ENCODE results near the gene SGF29.
"Not testable (repeated sequence)": the region's sequence is repeated elsewhere in the genome, so short reads cannot be mapped to it uniquely, and the experiment has no call there.

The SGF29 gene

DNA sequence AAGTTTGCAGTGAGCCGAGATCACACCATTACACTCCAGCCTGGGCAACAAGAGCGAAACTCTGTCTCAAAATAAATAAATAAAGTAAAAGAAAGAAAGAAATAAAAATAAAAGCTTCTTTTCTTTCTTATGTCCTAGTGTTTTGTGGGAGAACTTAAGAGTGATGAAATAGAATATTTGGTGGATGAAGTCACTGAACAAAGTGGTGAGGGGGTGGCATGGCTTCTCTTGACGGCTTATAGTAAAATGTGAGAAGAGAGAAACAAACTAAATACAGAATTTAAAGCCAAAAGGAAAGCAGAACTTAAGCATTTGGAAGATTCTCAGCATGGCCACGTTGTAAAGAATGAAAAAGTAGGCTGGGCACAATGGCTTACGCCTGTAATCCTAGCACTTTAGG lies 15.3 kb downstream of the SGF29 start:
- DNase-seq: no peak

DNA sequence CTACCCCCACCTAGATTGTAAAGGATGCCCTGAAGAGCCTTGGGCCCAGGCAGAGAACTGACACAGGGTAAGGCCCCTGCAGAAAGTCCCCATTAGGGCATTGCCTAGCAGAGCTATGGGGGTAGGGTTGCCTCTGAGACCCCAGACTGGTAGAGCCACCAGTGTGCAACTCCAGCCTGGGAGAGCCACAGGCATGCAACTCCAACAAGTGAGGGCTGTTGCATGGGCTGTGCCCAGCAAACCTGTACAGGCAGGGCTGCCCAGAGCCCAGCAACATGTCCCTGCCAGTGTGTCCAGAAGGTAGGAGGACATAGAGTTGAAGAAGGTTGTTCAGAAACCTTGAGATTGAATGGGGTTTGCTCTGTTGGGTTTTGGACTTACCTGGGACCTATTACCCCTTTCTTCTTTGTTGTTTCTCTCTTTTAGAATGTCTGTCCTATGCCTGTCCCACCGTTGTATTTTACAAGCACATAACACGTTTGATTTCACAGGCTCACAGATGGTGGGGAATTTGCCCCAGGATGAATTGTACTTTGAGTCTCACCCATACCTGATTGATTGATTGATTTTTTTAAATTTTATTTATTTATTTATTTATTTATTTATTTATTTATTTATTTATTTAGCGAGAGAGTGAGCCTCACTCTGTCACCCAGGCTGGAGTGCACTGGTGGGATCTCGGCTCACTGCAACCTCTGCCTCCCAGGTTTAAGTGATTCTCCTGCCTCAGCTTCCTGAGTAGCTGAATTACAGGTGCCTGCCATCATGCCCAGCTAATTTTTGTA lies 16.4 kb downstream of the SGF29 start:
- no peak for DNase-seq

DNA sequence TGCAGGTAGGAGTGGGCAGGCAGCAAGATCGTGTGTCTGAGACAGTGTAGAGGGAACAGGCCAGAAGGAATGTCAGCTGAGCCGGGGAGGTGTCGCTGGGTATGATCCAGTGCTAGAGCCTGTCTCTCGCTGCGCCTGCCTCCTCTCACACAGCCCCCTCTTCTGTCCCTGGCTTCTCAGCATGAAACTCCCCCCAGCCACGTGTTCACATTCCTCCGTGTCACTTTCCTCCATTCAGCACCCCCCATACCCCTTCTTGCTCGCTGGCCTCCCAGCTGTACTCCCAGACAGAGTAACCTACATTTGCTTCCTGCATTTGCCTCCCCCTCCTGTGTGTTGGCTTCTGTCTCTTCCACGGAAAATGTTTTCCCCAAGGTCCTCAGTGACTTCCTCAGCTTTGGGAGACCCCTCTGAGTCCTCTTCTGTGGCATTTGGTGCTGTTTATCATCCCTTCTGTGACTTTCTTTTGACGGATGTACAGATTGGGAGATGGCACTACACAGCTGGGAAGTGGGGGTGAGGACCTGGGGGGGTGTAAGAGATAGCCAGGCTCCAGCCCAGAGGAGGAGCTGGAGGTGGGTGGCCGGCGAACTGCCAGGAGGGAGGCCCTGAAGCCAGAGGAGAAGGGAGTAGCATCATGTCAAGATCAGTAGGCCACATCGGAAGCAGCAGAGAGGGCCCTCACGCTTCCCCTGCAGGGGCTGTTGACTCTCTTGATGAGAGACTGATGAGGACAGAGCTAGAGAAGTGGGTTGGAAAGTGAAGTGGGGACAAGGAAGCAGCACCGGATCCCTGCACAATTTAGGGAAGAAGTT lies 19.2 kb downstream of the SGF29 start:
- no peak for DNase-seq

DNA sequence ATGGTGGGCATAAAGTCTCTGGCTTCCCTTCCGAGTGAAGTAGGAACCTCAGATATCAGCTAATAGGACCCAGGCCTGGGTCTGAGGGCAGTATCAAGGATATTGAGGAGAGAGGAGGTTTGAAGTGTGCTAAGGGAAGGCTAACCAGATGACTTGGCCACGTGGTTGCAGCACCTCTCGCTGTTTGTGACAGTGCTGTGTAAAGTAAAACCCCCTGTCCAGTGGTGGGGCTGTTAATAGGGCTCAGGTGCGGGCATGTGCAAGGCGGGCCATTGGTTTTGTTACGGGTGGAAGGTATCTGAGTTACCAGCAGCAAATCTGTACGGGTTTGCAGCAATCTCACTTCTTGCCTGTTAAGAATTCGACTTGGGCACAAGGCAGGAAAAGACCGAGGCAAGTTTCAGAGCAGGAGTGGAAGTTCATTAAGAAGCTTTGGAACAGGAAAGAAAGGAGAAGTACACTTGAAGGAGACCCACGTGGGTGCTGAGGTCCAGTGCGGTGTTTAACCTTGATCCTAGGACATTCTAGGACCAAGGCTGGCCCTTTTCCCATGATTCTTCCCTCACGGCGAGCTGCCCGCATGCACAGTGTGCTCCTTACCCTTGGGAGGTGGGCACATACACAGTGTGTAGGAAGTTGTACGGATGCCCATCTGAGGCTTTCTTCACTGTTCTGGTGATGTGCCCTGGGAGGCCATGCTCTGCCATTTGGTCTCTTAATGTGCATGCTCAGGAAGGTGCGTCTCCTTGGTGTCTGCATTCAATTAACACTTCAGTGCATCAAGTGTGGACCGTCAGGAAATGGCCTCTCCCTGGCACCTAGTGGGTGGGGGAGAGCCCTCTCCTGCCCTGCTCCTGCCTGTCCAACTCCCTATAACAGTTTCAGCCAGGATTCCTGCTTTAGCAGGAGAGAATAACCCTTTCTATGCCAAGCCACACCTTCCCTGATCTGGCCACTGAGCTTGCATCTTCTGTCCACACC lies 20.3 kb downstream of the SGF29 start:
- no peak for DNase-seq

DNA sequence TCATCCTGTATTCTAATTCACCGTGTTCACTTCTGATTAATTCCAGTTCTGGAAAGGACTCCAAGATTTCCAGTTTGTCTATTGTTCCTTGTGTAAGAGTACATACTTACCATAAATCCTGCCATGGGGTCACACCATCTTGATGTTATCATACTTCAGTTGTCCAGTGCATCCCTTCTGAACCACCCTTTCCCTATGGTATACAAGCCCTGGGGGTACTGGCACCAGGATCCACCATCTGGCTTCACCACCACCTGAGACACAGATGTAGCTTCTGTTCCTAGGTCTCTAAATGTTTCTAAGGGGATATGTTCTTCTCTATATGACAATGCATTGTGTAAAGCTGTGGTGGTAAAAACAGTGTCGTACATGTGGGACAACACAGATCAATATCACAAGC lies 21.2 kb downstream of the SGF29 start:
- no peak for DNase-seq

DNA sequence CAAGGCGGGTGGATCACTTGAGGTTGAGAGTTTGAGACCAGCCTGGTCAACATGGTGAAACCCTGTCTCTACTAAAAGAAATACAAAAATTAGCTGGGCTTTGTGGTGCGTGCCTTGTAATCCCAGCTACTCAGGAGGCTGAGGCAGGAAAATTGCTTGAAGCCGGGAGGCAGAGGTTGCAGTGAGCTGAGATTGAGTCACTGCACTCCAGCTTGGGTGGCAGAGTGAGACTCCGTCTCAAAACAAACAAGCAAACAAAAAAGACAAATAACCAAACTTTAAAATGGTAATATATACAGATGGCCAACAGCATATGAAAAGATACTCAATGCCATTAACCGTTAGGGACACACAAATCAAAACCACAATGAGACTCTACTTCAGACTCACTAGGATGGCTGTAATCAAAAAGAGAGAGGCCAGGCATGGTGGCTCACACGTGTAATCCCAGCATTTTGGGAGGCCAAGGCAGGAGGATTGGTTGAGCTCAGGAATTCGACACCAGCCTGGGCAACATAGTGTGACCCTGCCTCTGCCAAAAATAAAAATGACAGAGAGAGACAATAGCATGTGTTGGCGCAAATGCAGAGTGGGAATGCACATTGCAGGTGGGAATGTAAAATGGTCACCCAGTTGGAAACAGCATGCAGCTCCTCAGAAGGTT lies 21.9 kb downstream of the SGF29 start:
- DNase-seq: no peak

DNA sequence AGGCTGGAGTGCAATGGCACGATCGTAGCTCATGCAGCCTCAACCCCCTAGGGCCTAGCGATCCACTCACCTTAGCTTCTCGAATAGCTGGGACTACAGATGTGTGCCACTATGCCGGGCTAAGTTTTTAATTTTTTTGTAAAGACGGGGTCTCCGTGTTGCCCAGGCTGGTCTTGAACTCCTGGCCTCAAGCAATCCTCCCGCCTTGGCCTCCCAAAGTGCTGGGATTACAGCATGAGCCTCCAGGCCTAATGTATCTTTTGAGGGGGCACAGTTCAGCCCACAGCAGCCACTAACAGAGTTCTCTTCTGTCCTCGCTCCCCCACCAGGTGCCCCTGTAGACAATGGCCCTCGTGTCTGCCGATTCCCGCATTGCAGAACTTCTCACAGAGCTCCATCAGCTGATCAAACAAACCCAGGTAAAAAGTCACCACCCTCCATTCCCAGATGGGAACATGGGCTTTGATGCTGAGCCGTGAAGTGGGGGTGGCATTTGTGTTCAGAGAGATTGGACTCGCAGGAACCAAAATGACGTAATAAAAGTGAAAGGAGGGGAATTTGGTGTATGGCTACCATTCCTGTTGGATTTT lies 27.1 kb downstream of the SGF29 start:
- DNase-seq: no peak

DNA sequence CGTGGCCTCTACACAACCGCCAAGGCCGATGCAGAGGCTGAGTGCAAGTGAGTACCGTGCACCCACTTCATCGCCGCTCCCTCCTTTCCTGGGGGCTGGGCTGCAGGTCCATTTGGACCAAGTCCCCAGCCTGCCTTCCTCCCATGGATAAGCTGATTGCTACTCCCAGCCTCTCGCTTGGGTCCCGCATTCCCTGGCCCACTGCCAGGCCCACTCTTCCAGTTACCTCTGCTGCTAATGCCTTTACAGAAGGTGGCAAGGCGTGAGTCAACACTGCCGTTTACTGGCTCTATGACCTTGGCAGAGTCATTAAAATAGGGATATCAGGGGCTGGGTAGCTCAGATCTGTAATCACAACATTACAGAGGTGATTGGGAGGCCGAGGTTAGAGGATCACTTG lies 32.0 kb downstream of the SGF29 start:
- DNase-seq: no peak

DNA sequence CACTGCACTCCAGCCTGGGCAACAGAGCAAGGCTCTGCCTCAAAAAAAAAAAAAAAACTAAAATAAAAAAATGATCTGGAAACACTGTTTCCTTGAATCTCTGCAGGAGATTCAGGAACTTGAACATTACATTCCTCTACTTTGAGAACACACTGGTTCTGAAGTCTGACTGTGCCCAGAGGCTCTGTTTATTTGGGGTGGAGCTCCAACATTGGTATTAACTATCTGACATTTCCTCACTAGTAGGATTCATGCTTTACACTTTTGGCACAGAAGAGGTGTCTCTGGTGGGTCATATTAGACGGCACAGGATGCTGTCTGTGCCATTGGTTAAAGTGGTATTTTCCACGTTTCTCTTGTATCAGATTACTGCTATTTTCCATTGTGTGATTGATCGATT lies 32.7 kb downstream of the SGF29 start:
- DNase-seq: no peak

DNA sequence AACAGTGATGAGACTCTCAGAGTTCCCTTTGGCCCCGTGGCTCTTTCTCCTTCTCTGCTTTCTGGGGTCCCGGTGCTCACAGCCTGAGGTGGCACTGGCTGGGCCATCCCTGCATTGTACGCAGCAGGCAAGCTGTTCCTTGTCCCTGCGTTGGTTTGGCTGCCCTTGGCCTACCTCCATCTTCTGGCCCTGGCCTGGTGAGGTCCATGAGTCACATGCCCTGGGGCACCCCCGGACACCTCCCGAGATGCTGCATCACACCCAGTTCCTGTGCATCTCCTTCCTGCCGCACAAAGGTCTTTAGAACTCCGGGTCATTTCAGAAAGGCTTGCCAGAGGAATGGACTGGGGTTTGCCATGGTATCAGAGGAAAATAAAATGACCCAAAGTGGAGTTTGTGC lies 33.7 kb downstream of the SGF29 start:
- no peak for DNase-seq

DNA sequence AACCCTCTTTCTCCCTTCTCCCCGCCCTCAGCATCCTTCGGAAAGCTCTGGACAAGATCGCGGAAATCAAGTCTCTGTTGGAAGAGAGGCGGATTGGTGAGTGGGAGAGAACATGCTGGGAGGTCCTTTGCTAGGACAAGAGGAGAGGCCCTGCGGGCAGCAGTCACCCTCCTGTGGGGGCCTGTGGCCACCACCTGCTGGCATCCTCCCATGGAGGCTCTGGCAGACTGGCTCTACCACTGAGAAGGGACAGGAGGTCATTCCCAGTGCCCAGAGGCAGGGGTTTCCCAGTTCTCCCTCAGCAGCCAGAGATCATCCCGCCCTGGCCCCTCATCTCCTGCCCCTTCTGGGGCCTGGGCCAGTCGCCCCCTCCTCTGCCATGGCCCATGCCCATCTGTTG lies 35.3 kb downstream of the SGF29 start:
- no peak for DNase-seq

DNA sequence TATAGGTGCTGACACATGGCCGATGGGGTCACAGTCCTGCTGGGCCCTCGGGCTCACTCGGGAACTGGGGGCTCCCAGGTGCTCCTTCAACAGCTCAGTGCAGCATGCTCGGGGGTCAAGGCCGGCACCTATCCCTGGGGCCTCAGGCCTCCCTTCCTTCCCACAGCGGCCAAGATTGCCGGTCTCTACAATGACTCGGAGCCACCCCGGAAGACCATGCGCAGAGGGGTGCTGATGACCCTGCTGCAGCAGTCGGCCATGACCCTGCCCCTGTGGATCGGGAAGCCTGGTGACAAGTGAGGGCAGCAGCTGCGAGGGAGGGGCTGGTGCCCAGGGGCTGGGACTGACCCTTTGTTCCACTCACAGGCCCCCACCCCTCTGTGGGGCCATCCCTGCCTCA lies 36.2 kb downstream of the SGF29 start:
- no peak for DNase-seq

DNA sequence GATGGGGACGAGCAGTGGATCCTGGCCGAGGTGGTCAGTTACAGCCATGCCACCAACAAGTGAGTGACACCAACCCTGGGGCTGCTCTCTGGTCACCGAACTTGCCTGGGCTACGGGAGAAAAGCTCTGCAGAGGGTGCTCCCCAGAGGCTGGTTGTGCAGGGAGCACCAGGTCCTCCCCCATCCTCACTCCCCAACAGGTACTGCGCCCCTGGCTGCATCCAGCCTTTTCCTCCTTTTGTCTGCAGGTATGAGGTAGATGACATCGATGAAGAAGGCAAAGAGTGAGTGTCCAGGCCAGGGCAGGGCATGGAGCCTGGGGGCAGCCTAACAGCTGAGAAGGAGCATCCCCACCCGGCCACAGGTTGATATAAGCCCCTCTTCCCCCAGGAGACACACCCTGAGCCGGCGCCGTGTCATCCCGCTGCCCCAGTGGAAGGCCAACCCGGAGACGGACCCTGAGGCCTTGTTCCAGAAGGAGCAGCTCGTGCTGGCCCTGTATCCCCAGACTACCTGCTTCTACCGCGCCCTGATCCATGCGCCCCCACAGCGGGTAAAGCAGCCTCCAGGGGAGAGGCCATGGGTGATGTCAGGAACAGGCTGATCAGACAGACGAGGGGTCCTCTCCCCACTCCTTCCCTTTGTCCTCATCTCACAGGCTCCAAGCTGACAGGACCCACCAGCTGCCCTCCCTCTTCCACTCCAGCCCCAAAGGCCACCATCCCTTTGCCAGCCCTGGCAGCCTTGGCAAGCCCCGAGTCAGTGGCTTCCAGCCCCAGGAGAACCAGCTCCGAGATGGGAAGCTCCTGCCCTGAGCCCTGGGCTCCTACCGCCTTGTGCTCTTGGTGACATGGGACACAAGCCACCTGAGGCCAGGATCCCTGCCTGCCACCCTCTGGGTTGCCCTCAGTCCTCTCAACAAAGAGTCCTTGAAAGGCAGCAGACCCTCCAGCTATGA lies 36.9 kb downstream of the SGF29 start:
- DNase-seq: no peak

DNA sequence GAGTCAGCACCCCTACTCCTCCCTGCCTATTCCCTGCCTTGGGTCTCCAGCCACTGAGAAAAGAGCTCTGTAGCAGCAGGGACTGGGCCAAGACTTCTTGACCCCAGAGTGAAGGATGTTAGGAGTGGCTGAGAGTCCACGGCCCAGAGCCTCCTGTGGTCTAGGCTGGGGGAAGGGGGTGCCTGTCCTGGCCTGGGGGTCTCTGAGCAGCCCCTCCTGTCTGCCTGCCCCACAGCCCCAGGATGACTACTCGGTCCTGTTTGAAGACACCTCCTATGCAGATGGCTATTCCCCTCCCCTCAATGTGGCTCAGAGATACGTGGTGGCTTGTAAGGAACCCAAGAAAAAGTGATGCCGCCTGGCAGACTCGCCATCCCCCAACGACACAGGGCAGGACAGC lies 37.6 kb downstream of the SGF29 start:
- no peak for DNase-seq

DNA sequence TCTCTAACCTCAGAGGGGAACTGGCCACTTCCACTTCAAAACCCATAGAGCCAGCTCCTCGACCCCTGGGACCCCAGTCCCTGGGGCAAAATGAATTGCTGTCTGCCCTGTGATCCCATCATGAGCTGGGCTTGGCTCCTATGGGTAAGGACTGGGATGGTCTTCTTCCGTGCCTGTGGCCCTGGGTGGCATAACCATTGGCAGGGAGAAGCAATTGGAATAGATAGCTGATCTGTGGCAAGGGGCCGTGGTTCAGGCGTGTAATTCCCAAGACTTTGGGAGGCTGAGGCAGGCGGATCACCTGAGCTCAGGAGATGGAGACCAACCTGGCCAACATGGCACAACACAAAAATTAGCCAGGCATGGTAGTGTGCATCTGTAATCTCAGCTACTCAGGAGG lies 38.8 kb downstream of the SGF29 start:
- no peak for DNase-seq

DNA sequence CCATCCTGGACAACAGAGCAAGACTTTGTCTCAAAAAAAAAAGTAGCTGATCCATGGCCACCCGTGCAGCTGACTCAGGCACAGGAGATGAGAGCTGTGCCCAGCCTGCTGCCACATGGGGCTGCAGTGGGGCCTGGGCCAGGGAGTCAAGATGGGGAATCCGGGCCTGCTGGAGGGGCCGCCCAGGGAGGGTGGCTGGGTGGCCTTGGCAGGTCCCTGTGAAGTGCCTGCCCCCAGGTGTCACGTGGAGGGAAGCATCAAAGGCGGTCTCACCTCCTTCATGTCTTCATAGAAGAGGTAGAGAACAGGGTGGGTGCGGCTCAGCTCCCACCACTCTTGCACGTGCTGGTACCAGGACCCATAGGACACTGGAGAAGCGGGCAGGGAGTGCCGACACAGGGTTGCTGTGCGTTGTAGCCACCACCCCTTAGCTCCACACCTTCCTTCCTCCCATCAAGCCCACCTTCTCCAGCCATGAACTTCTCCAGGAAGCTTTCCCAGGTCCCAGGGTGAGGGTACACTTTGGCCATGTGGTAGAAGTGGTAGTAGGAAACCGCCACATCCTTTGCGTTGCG lies 39.3 kb downstream of the SGF29 start:
- DNase-seq: no peak

DNA sequence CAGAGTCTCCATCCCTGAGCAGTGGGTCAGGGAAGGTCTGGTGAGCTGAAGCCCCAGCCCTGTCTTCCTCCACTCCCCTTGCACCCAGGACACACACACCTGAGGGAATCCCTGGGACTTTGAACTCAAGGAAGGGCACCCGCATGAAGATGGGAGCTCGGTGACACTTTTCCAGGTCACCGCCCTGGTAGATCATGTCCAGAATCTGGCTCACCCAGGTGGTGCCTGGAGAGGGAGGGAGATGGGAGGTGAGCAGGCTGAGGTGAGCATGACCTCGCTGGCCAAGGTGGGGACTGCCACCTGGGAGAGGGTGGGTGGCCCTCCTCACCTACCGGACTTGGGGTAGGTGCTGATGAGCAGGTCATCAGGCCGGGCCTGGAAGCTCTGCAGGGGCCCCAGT lies 41.7 kb downstream of the SGF29 start:
- not testable (repeated sequence) for DNase-seq

DNA sequence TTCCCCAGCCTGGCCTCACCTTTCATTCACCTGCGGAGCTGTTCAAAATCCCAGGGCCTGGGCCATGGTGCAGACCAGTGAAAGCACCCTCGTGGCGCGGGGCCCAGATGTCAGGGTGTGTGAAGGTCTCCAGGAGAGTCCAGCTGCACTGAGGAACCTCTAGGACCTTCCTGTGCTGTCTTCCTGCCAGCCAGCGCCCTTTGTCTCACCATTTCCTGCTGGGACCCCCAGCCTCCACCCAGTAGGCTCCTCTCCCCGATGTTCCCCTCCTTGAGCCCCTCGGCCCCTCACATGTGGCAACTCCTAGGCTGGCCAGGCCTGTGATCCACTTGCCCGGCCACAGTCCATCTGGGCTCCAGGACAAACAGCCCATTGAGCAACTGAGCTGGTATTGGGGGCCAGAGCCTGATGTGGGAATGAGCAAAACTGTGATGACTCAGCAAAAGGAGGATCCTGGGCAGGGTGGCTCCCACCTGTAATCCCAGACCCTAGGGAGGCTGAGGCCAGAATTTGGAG lies 42.5 kb downstream of the SGF29 start:
- DNase-seq: no peak

DNA sequence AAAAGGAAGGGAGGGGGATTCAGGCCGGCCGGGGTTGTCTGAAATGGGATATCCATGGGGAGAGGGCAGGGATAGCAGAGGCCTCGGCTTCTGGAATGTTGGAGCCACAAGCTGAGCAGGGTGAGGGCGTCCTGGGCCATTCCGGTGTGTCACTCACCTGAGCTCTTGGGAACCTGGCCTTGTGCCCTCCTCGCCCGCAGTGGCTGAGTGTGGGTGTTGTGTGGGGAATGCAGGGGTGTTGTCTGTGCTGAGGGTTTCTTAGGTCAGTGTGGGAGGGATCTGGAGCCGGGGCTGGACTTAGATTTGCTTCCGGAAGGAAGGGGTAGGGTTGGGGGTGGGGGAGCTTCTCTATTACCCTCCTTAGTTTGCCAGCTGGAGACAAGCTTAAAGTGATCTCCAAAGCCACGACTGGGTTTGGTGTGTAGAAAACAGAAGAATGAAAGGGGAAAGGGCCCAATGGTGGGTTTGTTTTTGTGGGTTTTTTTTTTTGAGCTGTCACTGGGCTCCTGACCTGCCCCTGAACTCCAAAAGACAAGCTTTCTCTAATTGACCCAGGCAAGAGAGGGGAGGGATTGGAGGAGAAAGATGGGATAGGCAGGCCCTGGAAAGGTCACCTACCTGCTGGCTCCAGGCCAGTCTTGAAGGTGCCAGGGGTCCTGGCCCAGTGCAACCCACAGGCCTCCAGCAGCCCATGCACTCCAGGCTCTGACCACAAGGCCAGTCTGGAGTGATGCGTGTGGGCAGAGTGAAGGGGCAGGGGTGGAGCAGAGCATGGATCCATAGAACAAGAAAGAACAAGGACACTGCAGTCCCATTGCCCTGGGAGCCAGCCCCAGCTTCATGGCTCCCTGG lies 43.3 kb downstream of the SGF29 start, which contains the start of gene SULT1A2:
TSS of gene SULT1A2 (minus strand) at position 211 of the 852 bp plus-strand sequence. CDS start 1,120 bp downstream, outside the sequence.
- no peak for DNase-seq

Data from T-helper 9 cell (primary cell).